ENCODE measurements around the gene RCAN1. TPM values are rescaled to one million over a fixed set of nuclear protein-coding genes. Genes with fewer than 3 reads are reported as not detected.

RCAN1 gene
- polyA plus RNA-seq, 3 donors: 5.2 to 17.5 (median 15.1) TPM

- peaks cover 7 to 13% (median 10%) of the 10 kb centered on the region in 7 donors for H3K9me3 Mint-ChIP-seq
- intact Hi-C loops (cut with micrococcal nuclease): no loop called here
- no peak overlapping the region for H3K27ac ChIP-seq (ENCODE audit: low read depth in 1 of 2, low read length in 2 of 2)
- no peak overlapping the region for H3K4me2 ChIP-seq (replicated peaks; ENCODE audit: extremely low read depth, low read length, poor library complexity, severe bottlenecking)
- H4K20me1 ChIP-seq (ENCODE audit: insufficient read depth, low read length): no peaks in the 10 kb centered on the region
- peaks cover 15% of the 10 kb centered on the region for H3K79me2 ChIP-seq (ENCODE audit: insufficient read depth, low read length)
- 100% methylated on average over 1 of the region's 4 CpGs for WGBS (ENCODE audit: insufficient coverage)
- H3K4me1 Mint-ChIP-seq: peaks cover 5% of the 10 kb centered on the region
- H3K9ac ChIP-seq (ENCODE audit: insufficient read depth, low read length, poor library complexity, severe bottlenecking): no peak overlapping the region
- peaks cover 0 to 2% (median 0%) of the 10 kb centered on the region in 3 donors for H3K27me3 Mint-ChIP-seq (ENCODE audit: low read depth in 3 of 3)
- H3K27me3 ChIP-seq (ENCODE audit: control insufficient read depth in 2 of 2, insufficient read depth in 2 of 2, low read length in 2 of 2): no peaks in the 10 kb centered on the region
- H3K4me1 ChIP-seq (ENCODE audit: control insufficient read depth in 1 of 2, insufficient read depth in 2 of 2, low read length in 2 of 2): peaks cover 2 to 8% of the 10 kb centered on the region in 2 donors
- no peak overlapping the region for H2AFZ ChIP-seq (ENCODE audit: insufficient read depth, low read depth, low read length, poor library complexity, severe bottlenecking)
- H3K4me3 Mint-ChIP-seq: no peak overlapping the region
- H3K36me3 ChIP-seq (replicated peaks in 1 of 2; ENCODE audit: control insufficient read depth in 1 of 2, insufficient read depth in 2 of 2, low read length in 2 of 2): peaks cover 0 to 9% of the 10 kb centered on the region in 2 donors
- peaks cover 5 to 20% of the 10 kb centered on the region in 2 donors for H3K36me3 Mint-ChIP-seq
- no peak overlapping the region for H3K27ac Mint-ChIP-seq
- peaks cover 0 to 3% of the 10 kb centered on the region in 2 donors for H3K9me3 ChIP-seq (replicated peaks in 1 of 2; ENCODE audit: control insufficient read depth in 1 of 2, insufficient read depth in 1 of 2, low read length in 2 of 2)
- no peak for DNase-seq
- TF ChIP-seq CTCF (IDR thresholded peaks at IDR 0.05): no peak
- H3K4me3 ChIP-seq (replicated peaks in 1 of 3; ENCODE audit: low read depth in 2 of 3, low read length in 3 of 3): no peak overlapping the region
These were observed 60.7 kb downstream of the RCAN1 start for GRCh38 chr21:34554227-34554626.

GRCh38 chr21:34553151-34553952 is 61.6 kb downstream of the RCAN1 start:
- H3K27ac Mint-ChIP-seq: no peak overlapping the region
- H3K27me3 Mint-ChIP-seq (ENCODE audit: low read depth in 3 of 3): peaks cover 0 to 2% (median 0%) of the 10 kb centered on the region in 3 donors
- H3K36me3 Mint-ChIP-seq: peaks cover 2 to 17% of the 10 kb centered on the region in 2 donors
- H3K79me2 ChIP-seq (ENCODE audit: insufficient read depth, low read length): peaks cover 15% of the 10 kb centered on the region
- H3K36me3 ChIP-seq (replicated peaks in 1 of 2; ENCODE audit: control insufficient read depth in 1 of 2, insufficient read depth in 2 of 2, low read length in 2 of 2): peaks cover 0 to 5% of the 10 kb centered on the region in 2 donors
- peaks cover 5% of the 10 kb centered on the region for H3K4me1 Mint-ChIP-seq
- DNase-seq: no peak
- no peak overlapping the region for H3K4me2 ChIP-seq (replicated peaks; ENCODE audit: extremely low read depth, low read length, poor library complexity, severe bottlenecking)
- WGBS (ENCODE audit: insufficient coverage): 41% methylated on average over 2 of the region's 9 CpGs
- H3K9ac ChIP-seq (ENCODE audit: insufficient read depth, low read length, poor library complexity, severe bottlenecking): no peak overlapping the region
- no peak overlapping the region for H3K4me3 ChIP-seq (replicated peaks in 1 of 3; ENCODE audit: low read depth in 2 of 3, low read length in 3 of 3)
- no peak for TF ChIP-seq CTCF (IDR thresholded peaks at IDR 0.05)
- no peak overlapping the region for H3K27ac ChIP-seq (ENCODE audit: low read depth in 1 of 2, low read length in 2 of 2)
- intact Hi-C loops (cut with micrococcal nuclease): no loop called here
- no peaks in the 10 kb centered on the region for H3K27me3 ChIP-seq (ENCODE audit: control insufficient read depth in 2 of 2, insufficient read depth in 2 of 2, low read length in 2 of 2)
- peaks cover 2 to 8% of the 10 kb centered on the region in 2 donors for H3K4me1 ChIP-seq (ENCODE audit: control insufficient read depth in 1 of 2, insufficient read depth in 2 of 2, low read length in 2 of 2)
- H3K9me3 Mint-ChIP-seq: peaks cover 7 to 13% (median 10%) of the 10 kb centered on the region in 7 donors
- no peak overlapping the region for H2AFZ ChIP-seq (ENCODE audit: insufficient read depth, low read depth, low read length, poor library complexity, severe bottlenecking)
- no peak overlapping the region for H3K4me3 Mint-ChIP-seq
- H3K9me3 ChIP-seq (replicated peaks in 1 of 2; ENCODE audit: control insufficient read depth in 1 of 2, insufficient read depth in 1 of 2, low read length in 2 of 2): peaks cover 0 to 3% of the 10 kb centered on the region in 2 donors
- H4K20me1 ChIP-seq (ENCODE audit: insufficient read depth, low read length): no peaks in the 10 kb centered on the region
